GM13977 (cell line): ENCODE data around the gene SIRT2.

Experiments used
- DNase-seq: peaks from one replicate; pipeline ENCODE4 v3.0.0; 2012; ENCODE audit warnings: low spot score
- in situ Hi-C: fragments of 300-500 bp; cut with MboI; formaldehyde crosslinking; loops from one replicate; pipeline ENCODE4 v1.12.0; 2022; ENCODE audit warnings: low sequenced_read_pairs, low pct_unique_long_range_greater_than_20kb, mixed read lengths, inconsistent platforms; ENCODE audit not compliant: unreplicated experiment
- TF ChIP-seq, protein P1 (sequence below): IDR thresholded peaks from 2 replicates; pipeline ENCODE4 v1.5.1; 2012; ENCODE audit warnings: mild to moderate bottlenecking, control low read depth; ENCODE audit not compliant: insufficient read depth; ENCODE audit errors: extremely low read depth, missing control alignments

Gene SIRT2

DNA sequence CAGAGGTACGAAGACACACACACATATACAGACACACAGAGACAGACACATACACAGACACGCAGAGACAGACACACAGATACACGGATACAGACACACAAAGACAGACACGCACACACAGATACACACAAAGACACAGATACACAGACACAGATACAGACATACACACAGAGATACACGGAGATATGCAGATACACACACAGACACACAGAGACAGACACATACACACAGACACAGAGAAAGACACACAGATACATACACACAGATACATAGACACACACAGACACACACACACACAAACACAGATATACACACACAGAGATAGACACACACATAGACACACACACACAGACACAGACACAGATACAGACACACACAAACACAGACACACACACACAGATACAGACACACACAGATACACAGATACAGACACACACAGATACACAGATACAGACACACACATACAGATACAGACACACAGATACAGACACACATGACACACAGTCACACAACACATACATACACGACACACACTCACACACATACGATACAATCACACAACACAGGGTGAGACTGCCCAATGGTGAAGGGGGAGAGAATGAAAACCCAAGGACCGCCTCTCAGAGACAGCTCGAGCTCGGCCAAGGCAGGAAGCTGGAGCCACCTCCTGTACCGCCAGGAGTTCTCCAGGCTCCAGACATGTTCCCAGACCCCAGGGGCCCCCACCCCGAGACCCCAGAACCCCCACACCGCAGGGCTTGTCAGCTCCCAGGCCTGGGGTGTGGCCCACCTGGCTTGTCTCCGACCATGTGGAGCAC, 21.4 kb upstream of the SIRT2 start:
- no peak for DNase-seq
- in situ Hi-C loops: loop anchor here (25.0 kb wide), 1 partner anchor 184 kb away; the partner anchor contains the start of gene CAPN12

GRCh38 chr19:38919837-38920601, 20.6 kb upstream of the SIRT2 start:
- TF ChIP-seq, protein P1, sequence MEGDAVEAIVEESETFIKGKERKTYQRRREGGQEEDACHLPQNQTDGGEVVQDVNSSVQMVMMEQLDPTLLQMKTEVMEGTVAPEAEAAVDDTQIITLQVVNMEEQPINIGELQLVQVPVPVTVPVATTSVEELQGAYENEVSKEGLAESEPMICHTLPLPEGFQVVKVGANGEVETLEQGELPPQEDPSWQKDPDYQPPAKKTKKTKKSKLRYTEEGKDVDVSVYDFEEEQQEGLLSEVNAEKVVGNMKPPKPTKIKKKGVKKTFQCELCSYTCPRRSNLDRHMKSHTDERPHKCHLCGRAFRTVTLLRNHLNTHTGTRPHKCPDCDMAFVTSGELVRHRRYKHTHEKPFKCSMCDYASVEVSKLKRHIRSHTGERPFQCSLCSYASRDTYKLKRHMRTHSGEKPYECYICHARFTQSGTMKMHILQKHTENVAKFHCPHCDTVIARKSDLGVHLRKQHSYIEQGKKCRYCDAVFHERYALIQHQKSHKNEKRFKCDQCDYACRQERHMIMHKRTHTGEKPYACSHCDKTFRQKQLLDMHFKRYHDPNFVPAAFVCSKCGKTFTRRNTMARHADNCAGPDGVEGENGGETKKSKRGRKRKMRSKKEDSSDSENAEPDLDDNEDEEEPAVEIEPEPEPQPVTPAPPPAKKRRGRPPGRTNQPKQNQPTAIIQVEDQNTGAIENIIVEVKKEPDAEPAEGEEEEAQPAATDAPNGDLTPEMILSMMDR: no peak
- no peak for DNase-seq
- in situ Hi-C loops: loop anchor here (25.0 kb wide), 1 partner anchor 183 kb away; the partner anchor contains the start of gene CAPN12

More for the DNA sequence above, 21.4 kb upstream of the SIRT2 start:
- TF ChIP-seq, protein P1: no peak

GRCh38 chr19:38918526-38918925, 19.1 kb upstream of the SIRT2 start:
- in situ Hi-C loops: loop anchor here (25.0 kb wide), 1 partner anchor 181 kb away; the partner anchor contains the start of gene CAPN12
- DNase-seq: no peak

GRCh38 chr19:38917921-38918491, 18.6 kb upstream of the SIRT2 start:
- TF ChIP-seq, protein P1: no peak
- in situ Hi-C loops: loop anchor here (25.0 kb wide), 1 partner anchor 181 kb away; the partner anchor contains the start of gene CAPN12
- no peak for DNase-seq

More at GRCh38 chr19:38918526-38918925, 19.1 kb upstream of the SIRT2 start:
- TF ChIP-seq, protein P1: no peak

GRCh38 chr19:38917516-38917915, 18.1 kb upstream of the SIRT2 start:
- TF ChIP-seq, protein P1: no peak
- in situ Hi-C loops: loop anchor here (25.0 kb wide), 1 partner anchor 180 kb away; the partner anchor contains the start of gene CAPN12
- DNase-seq: no peak
